ENCODE measurements around the gene SORL1. TPM values are rescaled to one million over a fixed set of nuclear protein-coding genes. Genes with fewer than 3 reads are reported as not detected.

SORL1 gene
- total and polyA plus RNA-seq, 2 of the 8 experiments (the other 6 are each of a cell fraction or from before 2014, with no cell fraction given), result 38.1 to 65.5 TPM

DNA sequence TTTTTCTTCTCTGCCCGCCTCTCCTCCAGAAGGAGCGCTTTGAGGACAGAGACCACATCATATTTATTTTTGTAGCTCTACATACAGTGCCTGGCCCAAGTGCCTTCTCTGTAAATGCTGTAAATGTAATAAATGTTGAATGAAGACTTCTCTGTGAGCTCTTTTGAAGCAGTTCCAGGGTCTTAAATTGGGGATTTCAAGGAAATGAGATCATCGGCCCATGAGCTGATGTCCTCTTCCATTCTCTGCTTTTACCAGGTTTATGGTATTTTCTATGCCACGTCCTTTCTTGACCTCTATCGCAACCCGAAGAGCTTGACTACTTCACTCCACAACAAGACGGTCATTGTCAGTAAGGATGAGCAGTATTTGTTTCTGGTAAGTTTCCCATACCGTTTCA is 166.4 kb downstream of the SORL1 start:
- DNase-seq (ENCODE audit: low read depth in 1 of 2, low spot score in 2 of 2), result no peak
- H3K27ac ChIP-seq (ENCODE audit: low read depth, low read length), result no peak overlapping the region
- H3K36me3 ChIP-seq (ENCODE audit: control insufficient read depth in 2 of 4, insufficient read depth in 4 of 4, low read length in 3 of 4), result peaks cover 43 to 79% (median 66%) of the 10 kb centered on the region in 4 experiments
- H3K4me3 ChIP-seq (ENCODE audit: extremely low read depth in 1 of 4, insufficient read depth in 2 of 4, low read depth in 3 of 4, low read length in 4 of 4), result no peak overlapping the region
- no peaks in the 10 kb centered on the region for H4K20me1 ChIP-seq (replicated peaks in 1 of 2; ENCODE audit: control insufficient read depth in 1 of 2, insufficient read depth in 2 of 2, low read length in 2 of 2)
- no peak overlapping the region for H2AK5ac ChIP-seq (ENCODE audit: low read depth, low read length)
- no peak overlapping the region for H2BK5ac ChIP-seq (ENCODE audit: low read depth, low read length)
- no peak overlapping the region for H3K56ac ChIP-seq (replicated peaks; ENCODE audit: insufficient read length, low read depth, low read length)
- no peak overlapping the region for H2BK12ac ChIP-seq (ENCODE audit: low read depth, low read length)
- H3K4me1 ChIP-seq (replicated peaks in 1 of 4; ENCODE audit: control insufficient read depth in 3 of 4, insufficient read depth in 4 of 4, low read length in 3 of 4), result no peaks in the 10 kb centered on the region; a peak in 1 of 7 replicates
- H4K91ac ChIP-seq (replicated peaks; ENCODE audit: insufficient read length, low read length), result no peak overlapping the region
- no peak overlapping the region for H3K4ac ChIP-seq (replicated peaks; ENCODE audit: insufficient read length, low read depth, low read length)
- CTCF ChIA-PET (ENCODE audit: partially characterized antibody), result interaction anchor here (2.0 to 2.9 kb wide), 2 partner anchors 36 to 490 kb away, joined by 7 to 8 read pairs; no protein-coding TSS in a partner anchor
- no peak overlapping the region for H2BK15ac ChIP-seq (ENCODE audit: low read length)
- H2BK20ac ChIP-seq (ENCODE audit: low read length), result no peak overlapping the region
- no peak overlapping the region for H4K8ac ChIP-seq (ENCODE audit: extremely low read depth, insufficient read depth, low read length)
- POLR2A ChIA-PET (ENCODE audit: partially characterized antibody), result no interaction called here
- no peak overlapping the region for H4K5ac ChIP-seq (ENCODE audit: insufficient read length, low read depth, low read length)
- no peaks in the 10 kb centered on the region for H3K23me2 ChIP-seq (ENCODE audit: low read depth, low read length)
- H3K9ac ChIP-seq (replicated peaks in 1 of 4; ENCODE audit: extremely low read depth in 1 of 4, low read depth in 3 of 4, low read length in 3 of 4), result no peak overlapping the region
- H3K23ac ChIP-seq (ENCODE audit: insufficient read length), result no peak overlapping the region
- no peak overlapping the region for H2AFZ ChIP-seq (ENCODE audit: low read length)
- H3K4me2 ChIP-seq (ENCODE audit: insufficient read depth in 1 of 2, low read depth in 2 of 2, low read length in 2 of 2), result no peak overlapping the region
- H3K18ac ChIP-seq (ENCODE audit: extremely low read depth, low read length), result no peak overlapping the region
- no peak overlapping the region for H2BK120ac ChIP-seq (replicated peaks; ENCODE audit: low read depth, low read length)
- no peak overlapping the region for H3K14ac ChIP-seq (ENCODE audit: insufficient read length)
- FAIRE-seq, result no peak
- H3K79me2 ChIP-seq (ENCODE audit: control insufficient read depth in 1 of 2, insufficient read depth in 2 of 2, low read length in 2 of 2), result no peaks in the 10 kb centered on the region
- no peaks in the 10 kb centered on the region for H3K27me3 ChIP-seq (replicated peaks in 1 of 4; ENCODE audit: control insufficient read depth in 3 of 4, extremely low read depth in 1 of 4, insufficient read depth in 3 of 4, low read length in 3 of 4)
- no peaks in the 10 kb centered on the region for H3K9me3 ChIP-seq (ENCODE audit: insufficient read depth in 2 of 2, low read depth in 1 of 2, low read length in 1 of 2)
- WGBS, 2 experiments (ENCODE audit: extremely low coverage in 1 of 2, insufficient coverage in 1 of 2, insufficient read length in 1 of 2, insufficient replicate concordance in 2 of 2, low coverage in 1 of 2, low lambda C conversion rate in 2 of 2, missing lambda C conversion rate in 1 of 2), result 88% methylated on average over 8 of the region's 8 CpGs; no CpG with 5 or more reads in 1 of the 2 experiments
- no peaks in the 10 kb centered on the region for H3K79me1 ChIP-seq (ENCODE audit: low read depth, low read length)
- TF ChIP-seq TAF1 (IDR thresholded peaks at IDR 0.05; ENCODE audit: low read depth, low read length), result no peak
- TF ChIP-seq RAD21 (IDR thresholded peaks at IDR 0.05 in 1 of 2, conservative IDR thresholded peaks at IDR 0.05 in 1 of 2; ENCODE audit: low read depth in 2 of 2, low read length in 2 of 2), result no peak
- no peak for TF ChIP-seq KDM1A (IDR thresholded peaks at IDR 0.05; ENCODE audit: borderline replicate concordance, low read length)
- no peak for TF ChIP-seq POLR2A (IDR thresholded peaks at IDR 0.05; ENCODE audit: control extremely low read depth in 1 of 2, low read depth in 2 of 2, low read length in 2 of 2)
- no peak for TF ChIP-seq ASH2L (IDR thresholded peaks at IDR 0.05; ENCODE audit: low read length)
- no peak for TF ChIP-seq BCL11A (IDR thresholded peaks at IDR 0.05; ENCODE audit: low read depth in 2 of 2, low read length in 2 of 2)
- no peak for TF ChIP-seq BACH1 (IDR thresholded peaks at IDR 0.05; ENCODE audit: low read length)
- TF ChIP-seq GTF2F1 (IDR thresholded peaks at IDR 0.05; ENCODE audit: borderline replicate concordance, low read depth, low read length), result no peak
- TF ChIP-seq CBX8 (IDR thresholded peaks at IDR 0.05; ENCODE audit: borderline replicate concordance, low read depth, low read length), result no peak
- TF ChIP-seq, protein P1, sequence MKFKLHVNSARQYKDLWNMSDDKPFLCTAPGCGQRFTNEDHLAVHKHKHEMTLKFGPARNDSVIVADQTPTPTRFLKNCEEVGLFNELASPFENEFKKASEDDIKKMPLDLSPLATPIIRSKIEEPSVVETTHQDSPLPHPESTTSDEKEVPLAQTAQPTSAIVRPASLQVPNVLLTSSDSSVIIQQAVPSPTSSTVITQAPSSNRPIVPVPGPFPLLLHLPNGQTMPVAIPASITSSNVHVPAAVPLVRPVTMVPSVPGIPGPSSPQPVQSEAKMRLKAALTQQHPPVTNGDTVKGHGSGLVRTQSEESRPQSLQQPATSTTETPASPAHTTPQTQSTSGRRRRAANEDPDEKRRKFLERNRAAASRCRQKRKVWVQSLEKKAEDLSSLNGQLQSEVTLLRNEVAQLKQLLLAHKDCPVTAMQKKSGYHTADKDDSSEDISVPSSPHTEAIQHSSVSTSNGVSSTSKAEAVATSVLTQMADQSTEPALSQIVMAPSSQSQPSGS (IDR thresholded peaks at IDR 0.05; ENCODE audit: low read length), result no peak
- TF ChIP-seq ZNF274 (IDR thresholded peaks at IDR 0.05; ENCODE audit: borderline replicate concordance, extremely low read depth, low read length), result no peak
- no peak for TF ChIP-seq SRF (IDR thresholded peaks at IDR 0.05; ENCODE audit: low read depth, low read length)
- no peak for TF ChIP-seq RNF2 (IDR thresholded peaks at IDR 0.05; ENCODE audit: borderline replicate concordance, low read depth, low read length, missing control alignments, poor library complexity, severe bottlenecking)

Measured in H1 (cell line).